ENCODE results near the gene SLC17A3.

SLC17A3 gene

DNA sequence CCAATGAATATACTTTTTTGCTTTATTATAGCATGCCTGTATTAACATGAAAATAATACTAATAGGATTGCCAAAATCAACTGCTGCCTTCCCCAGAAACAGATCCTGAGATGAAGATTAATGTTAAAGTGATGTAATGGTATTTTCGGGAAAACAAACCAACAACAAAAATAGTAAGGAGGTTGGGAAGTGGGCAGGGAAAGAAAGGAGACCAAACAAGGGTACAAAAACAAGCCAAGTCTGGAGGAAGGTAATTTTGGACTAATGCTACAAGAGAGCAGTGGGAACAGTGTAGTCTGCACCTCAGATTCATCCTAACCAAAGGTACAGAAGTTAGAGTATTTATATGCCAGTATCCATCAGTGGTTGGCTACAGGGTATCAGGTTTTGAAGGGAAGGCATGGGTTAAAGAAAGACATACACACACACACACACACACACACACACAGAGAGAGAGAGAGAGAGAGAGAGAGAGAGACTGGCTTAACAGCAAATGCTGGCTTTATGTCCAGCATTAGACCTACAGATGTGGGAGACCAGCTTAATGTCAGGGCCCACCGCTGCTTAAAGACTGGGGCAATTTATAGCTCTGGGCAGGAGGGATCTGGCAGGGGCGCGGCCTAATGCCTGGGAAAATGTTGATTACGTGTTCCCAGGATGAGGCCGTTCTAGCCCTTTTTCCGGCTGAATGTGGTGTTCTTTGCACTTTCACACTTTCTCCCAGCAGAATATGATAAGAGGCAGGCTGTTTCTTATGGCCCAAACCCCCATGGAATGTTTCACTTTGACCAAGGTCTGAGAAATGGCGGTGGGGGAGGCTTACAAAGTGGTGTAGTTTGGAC is 38.4 kb downstream of the SLC17A3 start:
- DNase-seq (ENCODE audit: low read depth) = no peak

GRCh38 chr6:25834950-25835349 is 39.1 kb downstream of the SLC17A3 start:
- no peak for DNase-seq (ENCODE audit: low read depth)

DNA sequence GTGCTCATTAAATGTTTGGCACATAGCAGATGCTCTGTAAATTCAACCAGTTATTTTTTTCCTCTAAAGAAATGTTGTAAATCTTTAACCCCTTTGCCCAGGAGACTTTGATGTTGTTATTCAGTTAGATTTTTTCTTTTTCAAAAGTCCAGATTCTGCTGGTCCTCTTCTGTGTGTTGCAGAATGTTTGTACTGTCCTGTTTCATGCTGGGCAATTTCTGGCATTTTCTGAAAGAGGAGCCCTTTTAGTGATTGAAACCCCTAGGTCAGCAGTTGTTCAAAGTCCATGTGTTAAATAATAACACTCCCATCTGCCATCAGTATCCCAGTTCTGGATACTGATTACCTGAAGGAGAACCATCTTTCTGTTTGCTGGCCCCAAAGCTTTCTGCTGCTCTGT is 40.9 kb downstream of the SLC17A3 start:
- no peak for DNase-seq (ENCODE audit: low read depth)

DNA sequence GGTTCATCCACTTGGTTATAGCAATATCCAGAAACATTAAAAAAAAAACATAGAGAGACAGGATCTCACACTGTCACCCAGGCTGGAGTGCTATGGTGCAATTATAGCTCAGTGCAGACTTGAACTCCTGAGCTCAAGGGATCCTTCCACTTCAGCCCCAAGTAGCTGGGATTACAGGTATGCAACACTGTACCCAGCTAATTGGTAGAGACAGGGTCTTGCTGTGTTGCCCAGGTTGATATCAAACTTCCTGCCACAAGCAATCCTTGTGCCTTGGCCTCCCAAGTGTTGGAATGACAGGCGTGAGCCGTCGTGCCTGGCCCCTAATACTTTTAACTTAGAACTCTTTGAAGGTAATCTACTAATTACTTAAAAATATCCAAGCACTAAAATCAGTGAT is 41.4 kb downstream of the SLC17A3 start:
- DNase-seq (ENCODE audit: low read depth) = no peak

GRCh38 chr6:25832307-25832662 is 41.8 kb downstream of the SLC17A3 start:
- DNase-seq (ENCODE audit: low read depth) = no peak

- no peak for DNase-seq (ENCODE audit: low read depth)
Observed at GRCh38 chr6:25831532-25832306, 42.3 kb downstream of the SLC17A3 start, which contains the start of gene SLC17A1. TSS of gene SLC17A1 (minus strand) at chr6:25832052. CDS start at chr6:25830557, 1,495 bp downstream.

GRCh38 chr6:25830458-25830857 is 43.6 kb downstream of the SLC17A3 start:
- no peak for DNase-seq (ENCODE audit: low read depth)

GRCh38 chr6:25829375-25829774 is 44.7 kb downstream of the SLC17A3 start:
- DNase-seq (ENCODE audit: low read depth) = no peak

DNA sequence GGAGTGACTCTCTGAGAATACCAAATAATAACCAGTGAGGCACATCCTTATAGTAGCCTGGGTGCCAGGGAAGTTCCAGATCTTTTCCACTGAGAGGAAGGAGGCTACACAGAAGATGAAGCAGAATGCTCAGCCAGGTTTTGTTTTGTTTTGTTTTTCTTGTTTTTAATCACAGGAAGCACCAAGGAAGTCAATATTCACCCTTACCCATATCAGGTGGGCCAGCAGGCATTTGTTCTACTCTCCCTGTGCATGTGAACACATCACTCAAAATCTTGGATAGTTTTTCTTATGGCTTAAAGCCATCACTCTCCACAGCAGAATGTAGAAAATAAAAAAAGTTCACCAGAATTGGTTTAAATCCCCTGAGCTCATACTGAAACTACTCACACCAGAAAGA is 52.7 kb downstream of the SLC17A3 start:
- no peak for DNase-seq (ENCODE audit: low read depth)

DNA sequence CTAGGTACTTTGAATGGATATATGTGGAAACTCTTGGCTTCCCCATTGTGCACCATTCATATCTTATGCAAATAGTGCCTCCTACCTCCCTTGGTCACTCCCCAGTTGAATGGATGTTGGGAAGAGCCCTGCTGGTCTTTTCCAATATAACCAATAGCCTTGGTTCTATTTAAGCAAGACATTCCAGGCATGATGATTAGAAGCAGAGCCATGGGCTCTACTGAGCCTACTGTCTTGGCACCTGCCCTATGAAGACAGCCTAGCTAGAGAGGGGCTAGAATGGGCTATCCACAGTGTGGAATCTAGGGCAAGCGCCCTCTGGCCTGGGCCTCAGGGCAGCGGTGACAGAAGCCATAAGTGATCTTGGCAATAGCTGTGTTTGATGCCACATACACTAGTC is 57.8 kb downstream of the SLC17A3 start:
- DNase-seq (ENCODE audit: low read depth) = no peak

DNA sequence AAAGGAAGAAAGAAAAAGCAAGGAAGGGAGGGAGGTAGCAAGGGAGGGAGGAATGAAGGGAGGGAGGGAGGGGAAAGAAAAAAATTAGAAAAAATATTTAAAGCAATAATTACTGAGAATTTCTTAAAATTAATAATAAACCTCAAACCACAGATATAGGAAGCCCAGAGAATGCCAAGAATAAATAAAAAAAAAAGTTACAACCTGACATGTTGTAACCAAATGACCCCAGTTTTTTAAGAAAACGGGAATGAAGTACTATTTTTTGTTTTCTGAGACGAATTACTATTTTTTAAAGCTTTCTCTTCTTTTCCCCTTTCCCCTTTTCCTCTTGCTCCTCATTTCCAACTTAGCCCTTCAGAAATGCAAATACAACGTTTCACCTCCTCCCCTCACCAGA is 58.8 kb downstream of the SLC17A3 start:
- no peak for DNase-seq (ENCODE audit: low read depth)

- DNase-seq (ENCODE audit: low read depth) = no peak
Observed at GRCh38 chr6:25804804-25805203, 69.2 kb downstream of the SLC17A3 start.

- no peak for DNase-seq (ENCODE audit: low read depth)
Observed at GRCh38 chr6:25801436-25801835, 72.6 kb downstream of the SLC17A3 start.
